BJ (cell line): ENCODE measurements around the gene TMEM50B. TPM values are rescaled to one million over a fixed set of nuclear protein-coding genes. Genes with fewer than 3 reads are reported as not detected.

Experiments
- CTCF ChIA-PET: fragments of 350-600 bp; formaldehyde crosslinking; extraction: SDS; loops from one replicate; lab custom pipeline; 2021; ENCODE audit warnings: antibody characterized with exemption, inconsistent platforms; lab: Yijun Ruan, JAX
- POLR2A ChIA-PET: fragments of 300-600 bp; sonication (Branson Sonifier 250); formaldehyde crosslinking; extraction: SDS; loops from one replicate; lab custom pipeline; 2021; ENCODE audit warnings: antibody characterized with exemption; lab: Charles Lee
- DNase-seq: peaks from one replicate; pipeline ENCODE4 v3.0.0-alpha.2; 2011; ENCODE audit warnings: low read depth
- H3K27me3 ChIP-seq: 2 replicates; pipeline ENCODE4 v1.6.0; 2011; ENCODE audit warnings: low read length; ENCODE audit not compliant: control insufficient read depth, insufficient read depth
- H3K36me3 ChIP-seq: 2 replicates; pipeline ENCODE4 v1.5.1; 2011; ENCODE audit warnings: low read length; ENCODE audit not compliant: control insufficient read depth, insufficient read depth
- H3K4me3 ChIP-seq: 2 replicates; pipeline ENCODE4 v1.5.1; 2011; ENCODE audit warnings: low read depth, mild to moderate bottlenecking, control low read depth, low read length
- polyA plus RNA-seq: library from polyadenylated mRNA; depleted of rRNA; stranded (reverse); fragments of >200 nt; gene quantifications from 2 replicates; pipeline ENCODE4 v1.2.3, GENCODE V29; 2011
- TF ChIP-seq, protein P1 (sequence below): IDR thresholded peaks from 2 replicates; pipeline ENCODE4 v1.5.1; 2011; ENCODE audit warnings: low read depth, mild to moderate bottlenecking, control low read depth, inconsistent platforms, low read length, moderate library complexity; ENCODE audit not compliant: insufficient read depth

Gene TMEM50B
- polyA plus RNA-seq, 1 experiment = 23.5 TPM

DNA sequence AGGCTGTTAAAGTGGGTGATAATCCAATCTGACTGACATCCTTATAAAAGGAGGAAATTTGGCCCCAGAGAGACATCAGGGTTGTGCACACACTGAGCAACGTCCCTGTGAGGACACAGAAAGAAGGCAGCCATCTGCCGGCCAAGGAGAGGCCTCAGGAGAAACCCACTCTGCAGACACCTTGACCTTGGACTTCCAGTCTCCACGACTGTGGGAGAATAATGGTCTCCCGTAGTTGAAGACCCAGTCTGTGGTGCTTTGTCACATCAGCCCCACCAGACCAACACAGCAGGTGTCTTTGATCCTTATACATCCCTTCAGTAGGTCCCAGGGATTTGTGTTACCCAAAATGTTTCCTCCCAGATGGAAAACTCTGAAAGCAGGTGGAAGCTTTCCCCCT is 16.0 kb upstream of the TMEM50B start:
- Histone ChIP-seq H3K4me3 (no peak overlapping the region), H3K27me3 (peaks cover 4% of the 10 kb centered on the region), H3K36me3 (no peaks in the 10 kb centered on the region)
- TF ChIP-seq, protein P1, sequence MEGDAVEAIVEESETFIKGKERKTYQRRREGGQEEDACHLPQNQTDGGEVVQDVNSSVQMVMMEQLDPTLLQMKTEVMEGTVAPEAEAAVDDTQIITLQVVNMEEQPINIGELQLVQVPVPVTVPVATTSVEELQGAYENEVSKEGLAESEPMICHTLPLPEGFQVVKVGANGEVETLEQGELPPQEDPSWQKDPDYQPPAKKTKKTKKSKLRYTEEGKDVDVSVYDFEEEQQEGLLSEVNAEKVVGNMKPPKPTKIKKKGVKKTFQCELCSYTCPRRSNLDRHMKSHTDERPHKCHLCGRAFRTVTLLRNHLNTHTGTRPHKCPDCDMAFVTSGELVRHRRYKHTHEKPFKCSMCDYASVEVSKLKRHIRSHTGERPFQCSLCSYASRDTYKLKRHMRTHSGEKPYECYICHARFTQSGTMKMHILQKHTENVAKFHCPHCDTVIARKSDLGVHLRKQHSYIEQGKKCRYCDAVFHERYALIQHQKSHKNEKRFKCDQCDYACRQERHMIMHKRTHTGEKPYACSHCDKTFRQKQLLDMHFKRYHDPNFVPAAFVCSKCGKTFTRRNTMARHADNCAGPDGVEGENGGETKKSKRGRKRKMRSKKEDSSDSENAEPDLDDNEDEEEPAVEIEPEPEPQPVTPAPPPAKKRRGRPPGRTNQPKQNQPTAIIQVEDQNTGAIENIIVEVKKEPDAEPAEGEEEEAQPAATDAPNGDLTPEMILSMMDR = no peak
- ChIA-PET POLR2A (no interaction called here), CTCF (no interaction called here)
- DNase-seq = no peak

DNA sequence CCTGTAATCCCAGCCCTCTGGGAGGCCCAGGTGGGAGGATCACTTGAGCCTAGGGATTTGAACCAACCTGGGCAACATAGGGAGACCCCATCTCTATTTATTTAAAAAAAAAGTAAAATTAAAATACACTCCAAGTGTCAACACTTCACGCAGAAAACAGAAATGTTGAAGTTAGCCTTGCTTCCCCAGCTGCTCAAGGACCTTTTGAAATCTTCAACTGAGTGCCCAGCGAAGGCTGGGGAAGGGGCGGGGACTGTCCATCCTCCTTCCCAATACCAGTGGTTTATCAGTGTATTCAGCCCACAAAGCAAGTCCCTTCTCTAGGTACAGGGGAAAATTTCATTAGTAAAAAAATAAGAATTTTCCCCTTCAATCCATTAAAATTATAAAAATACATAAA is 14.0 kb upstream of the TMEM50B start:
- Histone ChIP-seq H3K36me3 (no peaks in the 10 kb centered on the region), H3K4me3 (no peak overlapping the region), H3K27me3 (peaks cover 4% of the 10 kb centered on the region)
- ChIA-PET POLR2A (no interaction called here), CTCF (interaction anchor here (1.3 kb wide), 1 partner anchor 21 kb away, joined by 3 read pairs; no protein-coding TSS in a partner anchor)
- TF ChIP-seq, protein P1 = no peak
- no peak for DNase-seq

DNA sequence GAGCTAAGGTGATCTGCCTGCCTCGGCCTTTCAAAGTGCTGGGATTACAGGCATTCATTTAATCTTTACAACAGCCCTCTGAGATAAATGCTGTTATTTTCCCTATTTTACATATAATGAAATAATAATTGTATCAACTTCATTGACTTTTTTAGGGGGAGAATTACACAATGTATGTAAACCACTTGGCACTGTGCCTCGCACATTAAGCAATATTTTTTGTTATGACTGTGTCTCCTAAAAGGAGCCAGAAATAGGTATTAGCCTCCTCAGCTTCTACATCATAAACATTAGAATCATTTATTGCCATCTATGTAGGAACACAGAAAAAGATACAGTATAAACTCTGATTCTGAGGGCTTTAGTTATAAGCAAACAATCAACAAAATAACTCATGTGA is 12.8 kb upstream of the TMEM50B start:
- no peak for DNase-seq
- POLR2A ChIA-PET = no interaction called here
- H3K4me3 ChIP-seq = no peak overlapping the region
- TF ChIP-seq, protein P1 = no peak
- H3K27me3 ChIP-seq = peaks cover 4% of the 10 kb centered on the region
- no peaks in the 10 kb centered on the region for H3K36me3 ChIP-seq
- CTCF ChIA-PET = no interaction called here

DNA sequence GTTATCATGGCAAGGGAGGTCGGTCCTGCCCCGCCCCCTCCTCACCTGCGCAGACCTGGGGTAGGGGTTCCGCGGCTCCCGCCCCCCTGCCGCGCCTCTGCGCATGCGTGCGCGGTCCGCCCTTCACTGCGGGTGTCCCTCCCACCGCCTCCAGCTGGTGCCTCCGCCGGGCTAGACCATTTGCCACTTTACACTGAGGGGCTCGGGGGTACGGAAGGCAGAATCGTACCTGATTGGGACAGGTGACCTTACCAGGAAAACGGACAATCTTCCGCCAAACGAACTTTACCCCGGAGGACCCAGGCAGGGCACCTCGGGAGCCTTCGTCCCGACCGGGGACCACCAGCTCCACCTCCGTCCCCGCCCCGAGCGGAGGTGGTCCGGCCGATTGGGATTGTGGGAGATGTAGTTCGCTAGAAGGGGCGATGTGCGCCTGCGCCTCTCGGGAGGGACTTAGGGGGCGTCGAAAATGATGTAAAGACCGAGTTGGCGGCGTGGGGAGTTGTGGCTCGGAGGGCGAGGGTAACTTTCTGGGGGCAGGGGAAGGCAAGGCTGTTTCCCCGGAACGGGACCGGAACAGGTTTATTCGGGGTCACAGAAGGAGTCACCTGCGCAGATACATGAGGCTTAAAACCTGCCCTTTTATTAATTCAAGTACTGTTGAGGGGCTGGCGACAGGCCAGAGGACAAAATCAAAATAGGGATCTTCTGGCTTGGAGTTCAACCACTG is 11.8 kb upstream of the TMEM50B start, which contains the start of gene DNAJC28:
DNAJC28 (minus strand) TSS at position 344 of the 730 bp plus-strand sequence. CDS start 2,323 bp downstream, outside the sequence.
- Histone ChIP-seq H3K36me3 (no peaks in the 10 kb centered on the region), H3K4me3 (peak within 1 kb of the TSS; percentile 54), H3K27me3 (peaks cover 4% of the 10 kb centered on the region)
- TF ChIP-seq, protein P1 = no peak
- ChIA-PET CTCF (interaction anchor here (0.8 to 1.2 kb wide), 5 partner anchors 12 to 891 kb away, joined by 3 to 4 read pairs (median 3); no protein-coding TSS in a partner anchor), POLR2A (interaction anchor here (0.6 to 1.4 kb wide), 2 partner anchors 12 to 17 kb away, joined by 4 to 7 read pairs; partner anchors contain the start of gene TMEM50B)
- peak; percentile 50 for DNase-seq

DNA sequence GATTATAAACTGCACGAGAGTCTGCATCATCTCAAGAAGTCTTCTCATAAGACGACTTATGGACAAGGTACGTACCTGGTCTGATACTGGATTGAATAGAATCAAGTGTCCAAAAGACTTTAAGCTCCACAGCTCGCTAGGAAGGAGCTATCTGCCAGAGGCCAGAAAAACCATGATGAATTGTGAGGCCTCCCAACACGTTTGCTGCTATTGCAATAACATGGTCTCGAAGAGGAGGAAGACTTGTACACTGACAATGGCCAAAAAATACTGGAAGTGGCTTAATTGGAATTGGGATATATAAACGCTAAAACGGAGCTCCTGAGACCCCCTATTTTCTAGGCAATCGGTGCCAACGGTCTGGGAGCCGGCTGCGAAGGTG is 11.2 kb upstream of the TMEM50B start:
- TF ChIP-seq, protein P1 = no peak
- Histone ChIP-seq H3K4me3 (peak overlapping the region; percentile 54), H3K27me3 (0 out of 2 replicates have a peak, but pooled peaks cover 2% of the 10 kb centered on the region), H3K36me3 (no peaks in the 10 kb centered on the region)
- CTCF ChIA-PET = interaction anchor here (0.8 to 1.2 kb wide), 5 partner anchors 13 to 890 kb away, joined by 3 to 4 read pairs (median 3); no protein-coding TSS in a partner anchor
- POLR2A ChIA-PET = interaction anchor here (0.6 to 1.4 kb wide), 2 partner anchors 11 to 18 kb away, joined by 4 to 7 read pairs; partner anchors contain the start of gene TMEM50B
- DNase-seq = no peak
